Urinary bladder (tissue), 4 donors: Measurements from ENCODE around the gene KRTAP4-6. TPM values are rescaled to one million over a fixed set of nuclear protein-coding genes. Genes with fewer than 3 reads are reported as not detected.
"Not testable (repeated sequence)": the region's sequence is repeated elsewhere in the genome, so short reads cannot be mapped to it uniquely, and the experiment has no call there.

Experiments used
- DNase-seq: peaks from one replicate; pipeline ENCODE4 v3.0.0-alpha.2; 2015; ENCODE audit errors: extremely low spot score
- H3K27ac ChIP-seq: one replicate; pipeline ENCODE4 v1.5.1; 2013; ENCODE audit warnings: low read depth, mild to moderate bottlenecking, moderate library complexity
- H3K36me3 ChIP-seq: one replicate; pipeline ENCODE4 v1.6.1; 2013; ENCODE audit warnings: mild to moderate bottlenecking, moderate library complexity; ENCODE audit not compliant: insufficient read depth
- H3K4me1 ChIP-seq: one replicate; pipeline ENCODE4 v1.6.1; 2013; ENCODE audit warnings: mild to moderate bottlenecking, moderate library complexity; ENCODE audit not compliant: insufficient read depth
- H3K4me3 ChIP-seq: one replicate; pipeline ENCODE4 v1.5.1; 2013; ENCODE audit warnings: low read depth, low read length
- WGBS: extraction: QIAGEN DNeasy Blood & Tissue Kit; methylation state at CpG from one replicate; pipeline ENCODE4 v1.1.7; 2013; 5-methylcytosine and 5-hydroxymethylcytosine counted together
- polyA plus RNA-seq: library from polyadenylated mRNA; stranded (reverse); fragments of 200-250 nt; gene quantifications from one replicate; pipeline ENCODE4 v1.2.3, GENCODE V29; 2013
- total RNA-seq: library from RNA; depleted of rRNA; stranded (reverse); fragments of >200 nt; gene quantifications from one replicate; pipeline ENCODE4 v1.2.3, GENCODE V29; 2014
- donor health status: healthy with polysubstance abuse.
- donor health status: healthy.

KRTAP4-6 gene
- total RNA-seq = not detected
- not detected for polyA plus RNA-seq

DNA sequence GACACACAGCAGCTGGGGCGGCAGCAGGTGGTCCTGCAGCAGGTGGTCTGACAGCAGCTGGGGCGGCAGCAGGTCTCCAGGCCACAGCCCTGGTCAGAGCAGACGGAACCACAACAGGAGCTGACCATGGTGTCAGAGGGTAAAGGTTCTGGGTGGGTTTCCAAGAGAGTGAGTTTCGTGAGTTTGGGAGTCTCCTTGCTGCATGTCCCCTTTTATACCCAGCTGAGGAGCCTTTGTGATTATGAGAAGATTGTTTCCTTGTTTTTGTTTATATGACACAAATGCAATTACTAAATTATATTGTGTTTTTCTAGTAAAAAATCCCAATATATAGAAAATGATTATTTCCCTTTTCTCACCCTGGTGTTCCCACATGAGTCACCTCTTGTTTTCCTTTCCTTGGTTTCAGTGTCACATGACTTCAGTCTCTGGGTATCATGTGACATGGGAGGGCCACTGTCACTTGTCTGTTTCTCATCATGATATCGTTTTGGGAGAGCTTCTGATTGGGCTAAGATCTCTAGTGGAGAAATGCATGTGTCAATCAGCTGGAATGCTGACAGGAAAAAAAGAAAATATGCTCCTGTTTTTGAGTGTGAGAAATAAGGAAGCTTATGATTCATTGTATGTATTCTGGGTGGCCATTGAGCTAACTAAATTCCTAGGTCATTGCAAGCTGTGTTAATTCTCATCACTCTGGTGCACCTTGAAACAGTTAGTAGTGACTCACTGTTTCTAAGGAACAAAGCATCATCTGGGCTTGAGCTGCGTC, at the start of gene KRTAP4-6:
TSS of gene KRTAP4-6 (minus strand) at position 185 of the 772 bp plus-strand sequence. CDS start at position 128, 57 bp downstream.
- no peak for DNase-seq
- H3K4me3 ChIP-seq = no peak within 1 kb of the TSS
- no peaks in the 10 kb centered on the region for H3K4me1 ChIP-seq
- no peaks in the 10 kb centered on the region for H3K36me3 ChIP-seq
- WGBS = 86% methylated on average over 6 of the region's 6 CpGs
- H3K27ac ChIP-seq = no peak within 1 kb of the TSS

DNA sequence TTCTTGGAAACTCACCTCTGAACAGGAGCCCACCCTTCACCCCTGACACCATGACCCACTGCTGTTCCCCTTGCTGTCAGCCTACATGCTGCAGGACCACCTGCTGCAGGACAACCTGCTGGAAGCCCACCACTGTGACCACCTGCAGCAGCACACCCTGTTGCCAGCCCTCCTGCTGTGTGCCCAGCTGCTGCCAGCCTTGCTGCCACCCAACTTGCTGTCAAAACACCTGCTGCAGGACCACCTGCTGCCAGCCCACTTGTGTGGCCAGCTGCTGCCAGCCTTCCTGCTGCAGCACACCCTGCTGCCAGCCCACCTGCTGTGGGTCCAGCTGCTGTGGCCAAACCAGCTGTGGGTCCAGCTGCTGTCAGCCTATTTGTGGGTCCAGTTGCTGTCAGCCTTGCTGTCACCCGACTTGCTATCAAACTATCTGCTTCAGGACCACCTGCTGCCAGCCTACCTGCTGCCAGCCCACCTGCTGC, 49.5 kb upstream of the KRTAP4-6 start, which contains the start of gene KRTAP9-1:
TSS of gene KRTAP9-1 (plus strand) at position 51 of the 482 bp plus-strand sequence. CDS start at position 51, 0 bp downstream.
- 64% methylated on average over 1 of the region's 1 CpG for WGBS
- not testable (repeated sequence) for H3K4me1 ChIP-seq, DNase-seq, H3K4me3 ChIP-seq, H3K36me3 ChIP-seq, H3K27ac ChIP-seq

DNA sequence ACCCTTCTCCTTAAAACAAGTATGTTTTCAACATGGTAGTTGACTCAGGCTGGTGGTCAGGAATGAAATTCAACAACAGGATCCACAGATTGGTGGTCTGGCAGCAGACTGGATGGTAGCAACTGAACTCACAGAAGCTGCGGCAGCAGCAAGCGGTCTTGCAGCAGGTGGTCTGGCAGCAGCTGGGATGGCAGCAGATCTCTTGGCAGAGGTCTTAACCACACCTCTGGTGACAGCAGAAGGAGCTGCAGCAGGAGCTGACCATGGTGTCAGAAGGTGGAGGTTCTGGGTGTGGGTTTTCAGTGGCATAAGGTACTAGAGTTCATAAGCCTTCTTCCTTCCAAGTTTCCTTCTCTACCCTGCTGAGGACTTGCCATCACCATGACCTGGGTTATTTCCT, 46.5 kb upstream of the KRTAP4-6 start:
- H3K36me3 ChIP-seq = no peaks in the 10 kb centered on the region

DNA sequence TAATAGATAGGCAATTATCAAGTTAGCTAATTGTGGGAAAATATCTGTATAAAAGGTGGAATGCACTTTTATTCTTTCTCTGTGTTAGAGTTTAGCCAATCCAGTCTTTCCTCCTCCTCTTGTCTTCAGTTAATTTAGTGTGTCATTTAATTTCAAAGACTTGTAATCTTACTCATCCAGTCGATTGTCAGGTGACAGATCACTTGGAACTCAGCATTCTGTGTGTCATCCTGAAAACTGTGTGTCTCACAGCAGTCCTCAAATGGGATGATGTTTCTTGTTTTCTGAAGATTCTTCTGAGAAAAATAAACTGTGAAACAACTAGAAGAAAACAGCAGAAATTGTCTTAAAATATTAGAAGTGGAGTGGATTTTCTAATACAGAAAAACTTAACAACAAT, 44.7 kb upstream of the KRTAP4-6 start:
- no peaks in the 10 kb centered on the region for H3K36me3 ChIP-seq
- no peak overlapping the region for H3K4me3 ChIP-seq
- H3K4me1 ChIP-seq = no peaks in the 10 kb centered on the region
- H3K27ac ChIP-seq = no peak overlapping the region
- no peak for DNase-seq
- 57% methylated on average over 1 of the region's 1 CpG for WGBS

More for the DNA sequence above, 46.5 kb upstream of the KRTAP4-6 start:
- 81% methylated on average over 2 of the region's 2 CpGs for WGBS
- no peak for DNase-seq
- Histone ChIP-seq H3K4me3 (no peak overlapping the region), H3K27ac (no peak overlapping the region), H3K4me1 (no peaks in the 10 kb centered on the region)

DNA sequence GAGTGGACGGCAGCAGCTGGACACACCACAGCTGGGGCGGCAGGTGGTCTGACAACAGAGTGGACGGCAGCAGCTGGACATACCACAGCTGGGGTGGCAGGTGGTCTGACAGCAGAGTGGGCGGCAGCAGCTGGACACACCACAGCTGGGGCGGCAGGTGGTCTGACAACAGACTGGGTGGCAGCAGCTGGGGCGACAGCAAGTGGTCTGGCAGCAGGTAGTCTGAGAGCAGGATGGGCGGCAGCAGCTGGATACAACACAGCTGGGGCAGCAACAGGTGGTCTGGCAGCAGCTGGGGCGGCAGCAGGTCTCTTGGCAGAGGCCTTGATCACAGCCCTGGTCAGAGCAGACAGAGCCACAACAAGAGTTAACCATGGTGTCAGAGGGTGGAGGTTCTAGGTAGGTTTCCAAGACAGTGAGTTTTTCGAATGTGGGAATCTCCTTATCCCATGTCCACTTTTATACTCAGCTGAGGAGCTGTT, 44.2 kb upstream of the KRTAP4-6 start, which contains the start of gene KRTAP4-1:
TSS of gene KRTAP4-1 (minus strand) at position 432 of the 482 bp plus-strand sequence. CDS start at position 375, 57 bp downstream.
- Histone ChIP-seq H3K27ac (no peak within 1 kb of the TSS), H3K36me3 (no peaks in the 10 kb centered on the region), H3K4me3 (no peak within 1 kb of the TSS), H3K4me1 (no peaks in the 10 kb centered on the region)
- no peak for DNase-seq
- 55% methylated on average over 9 of the region's 9 CpGs for WGBS

DNA sequence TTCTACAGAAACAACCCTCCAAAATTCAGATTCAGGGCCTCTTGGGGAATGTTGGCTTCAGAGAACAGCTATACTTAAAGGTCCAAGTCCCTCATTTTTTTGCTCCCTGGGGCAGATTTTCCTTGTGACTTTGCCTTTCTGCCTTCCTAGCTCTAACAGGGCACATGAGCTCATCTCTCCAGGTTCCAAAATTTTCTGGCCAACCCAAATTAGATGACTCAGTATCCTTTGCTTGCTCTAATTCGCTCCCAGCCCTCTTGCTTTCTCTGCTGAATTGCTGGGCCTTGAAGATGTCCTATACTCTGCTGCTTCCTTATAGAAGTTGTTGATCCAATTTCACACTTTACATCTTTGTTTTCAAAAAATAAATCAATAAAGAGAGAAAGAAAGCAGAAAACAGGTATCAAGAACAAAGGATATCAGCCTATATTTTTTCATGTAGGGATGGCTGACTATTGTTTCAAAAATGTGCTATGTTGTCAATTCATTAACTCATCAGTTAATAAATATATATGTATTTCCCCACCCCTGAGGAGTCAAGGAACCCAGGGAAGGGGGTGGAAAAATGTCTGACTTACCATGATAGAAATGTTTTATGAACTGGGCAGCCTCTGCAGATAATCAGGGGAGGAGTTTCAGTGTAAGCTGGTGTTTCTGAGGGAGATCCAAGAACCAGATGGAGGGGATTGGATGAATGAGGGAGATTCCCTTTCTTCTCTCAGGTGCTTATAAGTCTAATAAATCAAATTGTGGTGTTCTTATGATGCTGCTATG, 38.7 kb upstream of the KRTAP4-6 start:
- Histone ChIP-seq H3K36me3 (no peaks in the 10 kb centered on the region), H3K27ac (no peak overlapping the region), H3K4me3 (no peak overlapping the region), H3K4me1 (no peaks in the 10 kb centered on the region)
- DNase-seq = no peak
- WGBS = 82% methylated on average over 1 of the region's 1 CpG

DNA sequence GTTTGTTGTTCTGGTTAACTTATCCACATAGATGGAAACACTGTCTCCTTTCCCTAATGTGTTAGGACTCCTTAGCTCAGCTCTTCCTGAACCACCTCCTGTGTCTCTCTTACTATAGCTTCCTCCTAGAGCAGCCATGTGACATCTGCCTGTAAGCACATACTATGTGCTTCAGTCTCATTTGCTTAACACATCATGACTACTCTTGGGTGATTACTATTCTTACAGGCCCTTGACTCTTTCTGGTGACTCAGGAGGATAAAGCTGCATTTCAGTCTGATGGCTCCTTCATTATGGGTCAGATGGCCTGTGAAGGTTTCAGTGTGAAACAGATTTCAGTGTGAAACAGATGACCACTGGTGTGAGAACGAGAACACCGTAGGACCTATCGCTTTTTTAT, 38.0 kb upstream of the KRTAP4-6 start:
- DNase-seq = no peak
- WGBS = 94% methylated on average over 3 of the region's 3 CpGs
- no peaks in the 10 kb centered on the region for H3K36me3 ChIP-seq
- H3K27ac ChIP-seq = no peak overlapping the region
- no peaks in the 10 kb centered on the region for H3K4me1 ChIP-seq
- H3K4me3 ChIP-seq = no peak overlapping the region

DNA sequence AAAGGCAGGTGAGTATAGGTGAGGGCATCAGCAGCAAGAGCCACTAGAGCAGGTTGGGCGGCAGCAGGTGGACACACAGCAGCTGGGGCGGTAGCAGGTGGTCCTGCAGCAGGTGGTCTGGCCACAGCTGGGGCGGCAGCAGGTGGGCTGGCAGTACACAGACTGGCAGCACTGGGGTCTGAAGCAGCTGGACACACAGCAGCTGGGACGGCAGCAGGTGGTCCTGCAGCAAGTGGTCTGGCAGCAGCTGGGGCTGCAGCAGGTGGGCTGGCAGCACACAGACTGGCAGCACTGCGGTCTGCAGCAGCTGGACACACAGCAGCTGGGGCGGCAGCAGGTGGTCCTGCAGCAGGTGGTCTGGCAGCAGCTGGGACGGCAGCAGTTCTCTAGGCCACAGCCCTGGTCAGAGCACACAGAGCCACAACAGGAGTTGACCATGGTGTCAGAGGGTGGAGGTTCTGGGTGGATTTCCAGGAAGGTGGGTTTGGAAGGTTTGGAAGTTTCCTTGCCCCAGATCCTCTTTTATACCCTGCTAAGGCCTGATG, 37.5 kb upstream of the KRTAP4-6 start, which contains the start of gene KRTAP4-2:
TSS of gene KRTAP4-2 (minus strand) at position 495 of the 545 bp plus-strand sequence. CDS start at position 438, 57 bp downstream.
- 88% methylated on average over 7 of the region's 7 CpGs for WGBS
- Histone ChIP-seq H3K27ac (no peak within 1 kb of the TSS), H3K36me3 (no peaks in the 10 kb centered on the region), H3K4me3 (no peak within 1 kb of the TSS), H3K4me1 (no peaks in the 10 kb centered on the region)
- no peak for DNase-seq

DNA sequence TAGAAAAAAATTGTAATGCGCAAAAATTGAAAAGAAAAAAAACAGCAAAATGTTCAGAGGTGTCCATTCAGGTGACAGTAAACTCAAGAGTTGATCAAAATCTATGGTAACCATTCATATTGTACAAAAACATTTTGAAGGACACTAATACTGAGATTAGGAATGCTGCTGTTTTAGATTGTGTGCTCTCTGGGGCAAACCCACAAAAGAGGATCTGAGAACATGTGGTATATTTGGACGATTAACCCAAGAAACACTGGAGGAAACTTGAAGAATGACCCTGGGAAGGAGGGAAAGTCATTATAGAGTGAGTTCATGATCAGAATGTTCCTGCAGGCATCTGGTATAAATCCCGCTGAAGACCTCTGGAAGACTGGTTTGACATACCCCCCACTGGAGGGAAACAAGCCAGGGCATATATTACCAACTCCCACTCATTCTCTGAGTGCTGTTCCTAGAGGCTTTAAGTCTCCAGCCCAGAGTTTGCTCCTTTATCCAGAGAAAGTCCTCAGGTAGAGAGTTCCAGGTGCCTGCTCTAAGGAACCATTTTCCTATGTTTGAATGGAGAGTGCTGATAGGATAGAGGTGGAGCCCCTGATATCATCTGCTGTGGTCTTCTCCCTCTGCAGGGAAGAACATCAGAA, 36.5 kb upstream of the KRTAP4-6 start:
- H3K4me3 ChIP-seq = no peak overlapping the region
- no peaks in the 10 kb centered on the region for H3K36me3 ChIP-seq
- WGBS = 81% methylated on average over 3 of the region's 3 CpGs
- H3K4me1 ChIP-seq = no peaks in the 10 kb centered on the region
- no peak for DNase-seq
- H3K27ac ChIP-seq = no peak overlapping the region

DNA sequence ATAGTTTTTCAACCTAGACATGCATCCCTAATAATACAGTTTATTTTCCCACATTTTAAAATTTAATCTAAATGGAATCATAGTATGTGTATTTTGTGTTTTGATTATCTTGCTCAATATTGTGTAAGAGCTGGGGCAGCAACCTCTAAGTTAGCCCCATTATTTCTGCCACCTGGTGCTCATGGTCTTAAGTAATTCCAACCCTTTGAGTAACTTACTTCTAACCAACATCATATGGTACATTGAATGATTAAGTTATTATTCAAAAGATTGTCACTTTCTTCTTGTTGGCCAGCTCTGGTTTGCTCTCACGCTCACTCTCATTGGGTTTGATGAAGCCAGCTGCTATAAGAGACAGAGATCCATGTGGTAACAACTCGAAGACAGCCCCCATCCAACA, 31.5 kb upstream of the KRTAP4-6 start:
- H3K27ac ChIP-seq = no peak overlapping the region
- no peaks in the 10 kb centered on the region for H3K36me3 ChIP-seq
- no peak for DNase-seq
- no peaks in the 10 kb centered on the region for H3K4me1 ChIP-seq
- 82% methylated on average over 2 of the region's 2 CpGs for WGBS
- no peak overlapping the region for H3K4me3 ChIP-seq

DNA sequence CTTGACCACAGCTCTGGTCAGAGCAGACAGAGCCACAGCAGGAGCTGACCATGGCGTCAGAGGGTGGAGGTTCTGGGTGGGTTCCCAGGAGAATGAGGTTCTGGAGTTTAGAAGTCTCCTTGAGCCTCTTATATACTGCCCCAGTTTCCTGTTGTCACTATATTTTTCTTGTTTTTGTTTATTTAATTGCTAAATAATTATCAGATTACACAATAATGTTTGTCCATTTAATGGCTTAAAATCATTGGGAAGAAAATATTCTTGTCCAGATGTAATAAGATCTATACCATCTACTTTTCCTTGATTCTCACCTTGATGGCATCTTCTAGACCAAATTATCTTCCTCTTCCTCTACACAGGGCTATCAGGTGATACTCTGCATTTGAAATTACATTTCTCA, 27.8 kb upstream of the KRTAP4-6 start, which contains the start of gene KRTAP4-3:
TSS of gene KRTAP4-3 (minus strand) at position 101 of the 400 bp plus-strand sequence. CDS start at position 52, 49 bp downstream.
- no peaks in the 10 kb centered on the region for H3K4me1 ChIP-seq
- no peaks in the 10 kb centered on the region for H3K36me3 ChIP-seq
- no peak for DNase-seq
- H3K4me3 ChIP-seq = no peak within 1 kb of the TSS
- no peak within 1 kb of the TSS for H3K27ac ChIP-seq
- 72% methylated on average over 1 of the region's 1 CpG for WGBS

DNA sequence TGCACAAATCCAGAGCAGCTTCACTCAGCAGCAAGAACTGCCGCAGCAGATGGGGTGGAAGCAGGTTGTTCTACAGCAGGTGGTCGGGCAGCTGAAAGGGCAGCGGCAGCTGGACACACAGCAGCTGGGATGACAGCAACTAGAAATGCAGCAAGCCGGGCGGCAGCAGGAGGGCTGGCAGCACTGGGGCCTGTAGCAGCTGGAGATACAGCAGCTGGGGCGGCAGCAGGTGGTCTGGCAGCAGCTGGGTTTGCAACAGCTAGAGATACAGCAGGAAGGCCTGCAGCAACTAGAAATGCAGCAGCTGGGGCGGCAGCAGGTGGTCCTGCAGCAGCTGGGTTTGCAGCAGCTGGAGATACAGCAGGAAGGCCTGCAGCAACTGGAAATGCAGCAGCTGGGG, 27.2 kb upstream of the KRTAP4-6 start:
- H3K27ac ChIP-seq = no peak overlapping the region
- 77% methylated on average over 7 of the region's 7 CpGs for WGBS
- no peaks in the 10 kb centered on the region for H3K4me1 ChIP-seq
- no peak overlapping the region for H3K4me3 ChIP-seq
- DNase-seq = no peak
- no peaks in the 10 kb centered on the region for H3K36me3 ChIP-seq

DNA sequence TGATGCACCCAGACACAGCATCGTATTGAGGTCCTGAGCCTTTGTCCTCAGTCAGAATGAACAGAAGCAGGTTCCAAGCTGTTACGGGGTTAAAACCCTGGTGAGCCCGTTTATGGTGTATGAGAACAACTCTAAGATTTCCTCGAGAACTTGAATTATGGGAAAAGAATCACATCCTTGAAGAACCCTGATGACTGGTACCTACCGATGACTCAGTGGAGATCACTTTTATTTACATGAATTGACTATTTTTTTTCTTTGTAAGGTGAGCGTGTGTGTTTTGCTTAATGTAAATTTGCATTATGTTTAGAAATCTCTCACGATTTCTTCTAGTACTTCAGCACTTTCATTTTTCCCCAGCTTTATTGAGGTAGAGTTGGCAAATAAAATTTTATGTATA, 23.5 kb upstream of the KRTAP4-6 start:
- no peak overlapping the region for H3K4me3 ChIP-seq
- DNase-seq = no peak
- WGBS = 62% methylated on average over 7 of the region's 7 CpGs
- no peak overlapping the region for H3K27ac ChIP-seq
- no peaks in the 10 kb centered on the region for H3K36me3 ChIP-seq
- no peaks in the 10 kb centered on the region for H3K4me1 ChIP-seq
